ENCODE measurements around the gene CLTB. TPM values are rescaled to one million over a fixed set of nuclear protein-coding genes. Genes with fewer than 3 reads are reported as not detected.

The CLTB gene
- total and polyA plus RNA-seq, 4 donors = 14.2 to 49.4 (median 38.6) TPM

DNA sequence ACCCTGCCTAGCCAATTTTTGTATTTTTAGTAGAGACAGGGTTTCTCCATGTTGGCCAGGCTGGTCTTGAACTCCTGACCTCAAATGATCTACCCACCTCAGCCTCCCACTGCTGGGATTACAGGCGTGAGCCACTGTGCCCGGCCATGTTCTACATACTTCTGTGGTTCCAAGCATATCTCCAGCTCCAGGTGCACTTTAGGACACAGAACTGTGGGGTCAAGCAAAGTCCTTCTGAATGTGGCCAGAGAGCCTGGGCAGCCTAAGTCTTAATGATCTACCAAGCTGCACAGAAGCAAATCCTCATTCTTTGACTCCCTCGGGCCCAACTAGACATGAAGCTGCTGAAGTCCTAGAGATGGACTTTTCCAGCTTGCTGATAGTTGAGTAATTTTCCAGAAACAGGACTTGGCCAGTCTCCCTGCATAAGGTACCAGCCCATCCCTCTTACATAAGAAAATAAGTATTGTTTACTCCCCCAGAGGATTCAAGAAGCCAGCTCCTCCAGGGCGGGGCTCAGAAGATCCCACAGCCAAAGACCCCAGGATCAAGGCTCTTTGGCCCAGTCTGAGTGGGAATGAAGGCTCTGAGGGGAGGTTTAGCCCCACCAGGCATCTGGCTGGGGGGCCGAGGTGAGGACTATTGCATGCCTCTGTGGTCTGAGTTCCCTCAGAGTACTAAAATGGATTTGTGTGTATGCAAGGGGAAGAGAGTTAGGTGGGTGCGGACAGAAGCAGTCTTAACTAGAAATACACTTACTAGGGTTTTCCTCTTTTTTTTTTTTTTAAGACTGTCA lies 8.7 kb downstream of the CLTB start:
- Histone ChIP-seq H3K27ac (ENCODE audit: low read depth in 1 of 2, low read length in 2 of 2) (no peak overlapping the region), H3K27me3 (ENCODE audit: control insufficient read depth in 4 of 4, insufficient read depth in 4 of 4, low read length in 3 of 4) (no peaks in the 10 kb centered on the region), H3K9me3 (ENCODE audit: control insufficient read depth in 4 of 4, low read length in 3 of 4) (no peaks in the 10 kb centered on the region), H3K9ac (ENCODE audit: low read depth in 1 of 2, low read length in 2 of 2) (no peak overlapping the region), H3K36me3 (ENCODE audit: control insufficient read depth in 4 of 4, insufficient read depth in 3 of 4, low read depth in 1 of 4, low read length in 3 of 4) (peaks cover 5 to 28% (median 8%) of the 10 kb centered on the region in 4 donors), H3K4me3 (ENCODE audit: low read depth in 1 of 3, low read length in 3 of 3) (no peak overlapping the region), H3K4me1 (ENCODE audit: control insufficient read depth in 4 of 4, insufficient read depth in 4 of 4, low read length in 3 of 4) (peaks cover 0 to 1% (median under 1%) of the 10 kb centered on the region in 4 donors)
- no peak for DNase-seq (ENCODE audit: low spot score)
- 97% methylated on average over 6 of the region's 6 CpGs for WGBS
- TF ChIP-seq, protein P1, sequence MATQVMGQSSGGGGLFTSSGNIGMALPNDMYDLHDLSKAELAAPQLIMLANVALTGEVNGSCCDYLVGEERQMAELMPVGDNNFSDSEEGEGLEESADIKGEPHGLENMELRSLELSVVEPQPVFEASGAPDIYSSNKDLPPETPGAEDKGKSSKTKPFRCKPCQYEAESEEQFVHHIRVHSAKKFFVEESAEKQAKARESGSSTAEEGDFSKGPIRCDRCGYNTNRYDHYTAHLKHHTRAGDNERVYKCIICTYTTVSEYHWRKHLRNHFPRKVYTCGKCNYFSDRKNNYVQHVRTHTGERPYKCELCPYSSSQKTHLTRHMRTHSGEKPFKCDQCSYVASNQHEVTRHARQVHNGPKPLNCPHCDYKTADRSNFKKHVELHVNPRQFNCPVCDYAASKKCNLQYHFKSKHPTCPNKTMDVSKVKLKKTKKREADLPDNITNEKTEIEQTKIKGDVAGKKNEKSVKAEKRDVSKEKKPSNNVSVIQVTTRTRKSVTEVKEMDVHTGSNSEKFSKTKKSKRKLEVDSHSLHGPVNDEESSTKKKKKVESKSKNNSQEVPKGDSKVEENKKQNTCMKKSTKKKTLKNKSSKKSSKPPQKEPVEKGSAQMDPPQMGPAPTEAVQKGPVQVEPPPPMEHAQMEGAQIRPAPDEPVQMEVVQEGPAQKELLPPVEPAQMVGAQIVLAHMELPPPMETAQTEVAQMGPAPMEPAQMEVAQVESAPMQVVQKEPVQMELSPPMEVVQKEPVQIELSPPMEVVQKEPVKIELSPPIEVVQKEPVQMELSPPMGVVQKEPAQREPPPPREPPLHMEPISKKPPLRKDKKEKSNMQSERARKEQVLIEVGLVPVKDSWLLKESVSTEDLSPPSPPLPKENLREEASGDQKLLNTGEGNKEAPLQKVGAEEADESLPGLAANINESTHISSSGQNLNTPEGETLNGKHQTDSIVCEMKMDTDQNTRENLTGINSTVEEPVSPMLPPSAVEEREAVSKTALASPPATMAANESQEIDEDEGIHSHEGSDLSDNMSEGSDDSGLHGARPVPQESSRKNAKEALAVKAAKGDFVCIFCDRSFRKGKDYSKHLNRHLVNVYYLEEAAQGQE (IDR thresholded peaks at IDR 0.05) = no peak
- TF ChIP-seq JUND (IDR thresholded peaks at IDR 0.05) (no peak), GABPA (IDR thresholded peaks at IDR 0.05 in 1 of 2, conservative IDR thresholded peaks at IDR 0.05 in 1 of 2) (no peak), SP1 (IDR thresholded peaks at IDR 0.05) (no peak)
- TF ChIP-seq, protein P2, sequence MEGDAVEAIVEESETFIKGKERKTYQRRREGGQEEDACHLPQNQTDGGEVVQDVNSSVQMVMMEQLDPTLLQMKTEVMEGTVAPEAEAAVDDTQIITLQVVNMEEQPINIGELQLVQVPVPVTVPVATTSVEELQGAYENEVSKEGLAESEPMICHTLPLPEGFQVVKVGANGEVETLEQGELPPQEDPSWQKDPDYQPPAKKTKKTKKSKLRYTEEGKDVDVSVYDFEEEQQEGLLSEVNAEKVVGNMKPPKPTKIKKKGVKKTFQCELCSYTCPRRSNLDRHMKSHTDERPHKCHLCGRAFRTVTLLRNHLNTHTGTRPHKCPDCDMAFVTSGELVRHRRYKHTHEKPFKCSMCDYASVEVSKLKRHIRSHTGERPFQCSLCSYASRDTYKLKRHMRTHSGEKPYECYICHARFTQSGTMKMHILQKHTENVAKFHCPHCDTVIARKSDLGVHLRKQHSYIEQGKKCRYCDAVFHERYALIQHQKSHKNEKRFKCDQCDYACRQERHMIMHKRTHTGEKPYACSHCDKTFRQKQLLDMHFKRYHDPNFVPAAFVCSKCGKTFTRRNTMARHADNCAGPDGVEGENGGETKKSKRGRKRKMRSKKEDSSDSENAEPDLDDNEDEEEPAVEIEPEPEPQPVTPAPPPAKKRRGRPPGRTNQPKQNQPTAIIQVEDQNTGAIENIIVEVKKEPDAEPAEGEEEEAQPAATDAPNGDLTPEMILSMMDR (IDR thresholded peaks at IDR 0.05; ENCODE audit: low read depth, low read length, missing input control) = no peak

DNA sequence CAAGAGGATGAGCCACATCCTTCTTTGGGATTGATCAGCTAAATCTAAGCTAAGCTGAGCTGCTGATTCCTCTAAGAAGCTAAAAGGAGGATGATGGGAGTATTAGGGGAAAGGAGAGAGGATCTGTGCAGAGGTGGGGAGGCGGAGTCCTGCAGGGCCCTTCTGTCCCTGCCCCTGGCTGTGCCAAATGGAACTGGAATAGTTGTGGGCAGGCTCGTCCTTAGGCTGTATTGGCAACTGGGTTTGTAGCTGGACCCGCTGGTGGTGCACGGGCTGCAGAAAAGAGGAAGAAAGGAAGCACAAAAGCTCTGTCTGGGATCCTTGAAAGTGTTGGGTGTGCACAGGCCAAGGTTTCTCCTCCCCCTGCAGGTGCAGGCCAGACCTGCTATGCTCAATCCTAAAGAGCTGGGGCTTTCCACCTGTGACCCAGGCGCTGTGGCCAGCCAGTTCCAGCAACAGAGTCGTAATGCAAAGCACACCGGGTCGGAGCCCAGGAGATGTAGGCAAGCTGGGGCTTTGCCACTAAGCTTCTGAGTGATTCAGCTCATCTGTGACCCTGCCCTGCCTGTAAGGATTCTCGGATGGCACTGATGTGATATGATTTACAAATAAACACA lies 9.8 kb downstream of the CLTB start:
- peaks cover 0 to 3% (median 2%) of the 10 kb centered on the region in 4 donors for H3K4me1 ChIP-seq (ENCODE audit: control insufficient read depth in 4 of 4, insufficient read depth in 4 of 4, low read length in 3 of 4)
- no peaks in the 10 kb centered on the region for H3K9me3 ChIP-seq (ENCODE audit: control insufficient read depth in 4 of 4, low read length in 3 of 4)
- H3K27ac ChIP-seq (ENCODE audit: low read depth in 1 of 2, low read length in 2 of 2) = no peak overlapping the region
- no peak for DNase-seq (ENCODE audit: low spot score)
- no peak overlapping the region for H3K9ac ChIP-seq (ENCODE audit: low read depth in 1 of 2, low read length in 2 of 2)
- 89% methylated on average over 9 of the region's 9 CpGs for WGBS
- H3K36me3 ChIP-seq (ENCODE audit: control insufficient read depth in 4 of 4, insufficient read depth in 3 of 4, low read depth in 1 of 4, low read length in 3 of 4) = peaks cover 3 to 28% (median 8%) of the 10 kb centered on the region in 4 donors
- H3K4me3 ChIP-seq (ENCODE audit: low read depth in 1 of 3, low read length in 3 of 3) = no peak overlapping the region
- TF ChIP-seq NR2F2 (IDR thresholded peaks at IDR 0.05) = no peak
- TF ChIP-seq, protein P2 (IDR thresholded peaks at IDR 0.05; ENCODE audit: low read depth, low read length, missing input control) = no peak
- TF ChIP-seq, protein P1 (IDR thresholded peaks at IDR 0.05) = no peak
- H3K27me3 ChIP-seq (ENCODE audit: control insufficient read depth in 4 of 4, insufficient read depth in 4 of 4, low read length in 3 of 4) = no peaks in the 10 kb centered on the region

Data from liver (tissue), 9 donors.